IPS-18c (cell line): ENCODE measurements around the gene CAB39.
"Not testable (repeated sequence)": the region's sequence is repeated elsewhere in the genome, so short reads cannot be mapped to it uniquely, and the experiment has no call there.

Experiments
- H3K4me3 ChIP-seq: 2 replicates; pipeline ENCODE4 v1.7.0; 2013; ENCODE audit warnings: low read depth, mild to moderate bottlenecking, low read length, moderate library complexity; ENCODE audit not compliant: insufficient read depth
- H3K9me3 ChIP-seq: one replicate; pipeline ENCODE4 v1.6.1; 2013; ENCODE audit warnings: mild to moderate bottlenecking, low read length, moderate library complexity; ENCODE audit not compliant: control insufficient read depth, insufficient read depth

The CAB39 gene

DNA sequence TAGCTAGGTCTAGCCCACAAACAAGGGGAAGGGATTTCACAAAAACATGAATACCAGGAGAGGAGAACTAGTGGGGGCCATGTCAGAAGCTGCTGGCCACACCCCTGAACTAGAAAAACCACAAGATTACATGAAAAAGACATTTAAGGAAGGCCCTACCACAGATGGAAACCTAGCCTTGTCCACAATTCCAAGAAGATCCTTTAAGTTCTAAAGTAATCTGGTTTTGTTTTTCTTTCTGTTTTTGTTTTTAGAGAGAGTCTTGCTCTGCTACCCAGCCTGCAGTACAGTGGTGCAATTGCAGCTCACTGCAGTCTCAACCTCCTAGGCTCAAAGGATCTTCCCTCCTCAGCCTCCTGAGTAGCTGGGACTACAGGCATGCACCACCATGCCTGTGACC, 34.2 kb upstream of the CAB39 start:
- Histone ChIP-seq H3K9me3 (no peaks in the 10 kb centered on the region), H3K4me3 (no peak overlapping the region)

DNA sequence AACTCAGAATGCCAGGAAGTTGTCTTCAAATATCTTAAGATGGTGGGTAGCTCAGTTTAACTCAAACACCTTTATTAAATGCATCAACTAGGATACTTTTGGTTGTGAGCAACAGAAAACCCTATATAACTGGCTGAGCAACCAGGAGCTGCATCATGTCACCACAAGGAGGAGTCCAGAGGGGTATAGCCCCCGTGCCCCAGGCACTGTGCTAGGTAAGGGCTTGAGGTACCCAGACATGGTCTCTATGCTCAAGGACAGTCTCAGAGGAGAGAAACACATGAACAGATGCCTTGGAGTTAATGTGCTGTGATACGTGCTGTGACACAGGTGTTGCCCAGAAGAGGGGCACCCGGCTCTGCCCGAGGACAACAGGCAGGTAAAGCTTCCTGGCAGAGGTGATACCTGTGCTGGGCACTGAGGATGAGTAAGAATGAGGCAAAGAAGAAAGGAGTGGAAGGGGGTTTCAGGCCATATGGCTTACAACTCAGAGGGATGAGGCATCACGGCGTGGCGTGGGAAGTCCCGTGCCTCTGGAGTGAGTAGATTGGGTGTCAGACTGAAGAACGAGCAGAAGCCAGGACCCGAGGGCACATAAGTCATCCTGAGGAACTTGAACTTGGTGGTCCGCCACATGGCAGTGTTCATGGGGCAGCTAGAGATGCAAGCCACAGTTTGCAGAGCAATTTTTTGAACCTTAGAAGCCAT, 32.0 kb upstream of the CAB39 start:
- Histone ChIP-seq H3K4me3 (no peak overlapping the region), H3K9me3 (no peaks in the 10 kb centered on the region)

DNA sequence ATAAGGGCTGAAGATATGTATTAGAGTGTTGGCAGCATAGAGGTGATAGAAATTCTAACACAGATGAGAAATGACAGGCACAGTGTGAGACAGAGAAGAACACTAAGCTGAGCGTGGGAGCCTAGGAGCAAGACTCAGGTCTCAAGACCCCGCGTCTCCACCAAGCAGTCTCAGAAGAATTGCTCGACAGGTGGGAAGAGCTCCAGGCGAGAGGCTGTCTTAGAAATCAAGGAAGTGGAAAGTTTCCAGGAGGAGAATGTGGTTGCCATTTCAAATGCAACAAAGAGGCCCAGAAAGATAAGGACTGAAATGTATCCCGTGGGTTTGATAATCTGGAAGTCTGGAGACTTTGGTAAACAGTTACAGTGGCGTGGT, 31.5 kb upstream of the CAB39 start:
- H3K4me3 ChIP-seq = no peak overlapping the region

DNA sequence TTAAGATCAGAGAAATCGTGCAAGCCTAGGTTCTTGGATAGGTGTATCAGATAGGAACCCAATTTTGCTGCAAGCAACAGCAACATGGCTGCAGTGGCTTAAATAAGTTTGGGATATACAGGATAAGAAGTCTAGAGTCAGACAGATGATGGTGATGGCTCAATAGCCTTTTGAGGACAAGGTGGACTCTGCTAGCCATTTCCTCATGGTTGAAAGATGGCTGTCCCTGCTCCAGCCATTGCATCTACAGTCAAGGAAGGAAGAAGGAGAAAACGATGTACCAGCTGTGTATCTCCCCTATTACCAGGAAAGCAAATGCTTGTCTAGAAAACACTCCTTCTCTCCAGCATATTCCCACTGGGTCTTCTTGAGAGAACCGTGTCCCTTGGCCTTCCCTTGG, 30.1 kb upstream of the CAB39 start:
- H3K4me3 ChIP-seq = no peak overlapping the region

More for the DNA sequence above, 31.5 kb upstream of the CAB39 start:
- no peaks in the 10 kb centered on the region for H3K9me3 ChIP-seq

DNA sequence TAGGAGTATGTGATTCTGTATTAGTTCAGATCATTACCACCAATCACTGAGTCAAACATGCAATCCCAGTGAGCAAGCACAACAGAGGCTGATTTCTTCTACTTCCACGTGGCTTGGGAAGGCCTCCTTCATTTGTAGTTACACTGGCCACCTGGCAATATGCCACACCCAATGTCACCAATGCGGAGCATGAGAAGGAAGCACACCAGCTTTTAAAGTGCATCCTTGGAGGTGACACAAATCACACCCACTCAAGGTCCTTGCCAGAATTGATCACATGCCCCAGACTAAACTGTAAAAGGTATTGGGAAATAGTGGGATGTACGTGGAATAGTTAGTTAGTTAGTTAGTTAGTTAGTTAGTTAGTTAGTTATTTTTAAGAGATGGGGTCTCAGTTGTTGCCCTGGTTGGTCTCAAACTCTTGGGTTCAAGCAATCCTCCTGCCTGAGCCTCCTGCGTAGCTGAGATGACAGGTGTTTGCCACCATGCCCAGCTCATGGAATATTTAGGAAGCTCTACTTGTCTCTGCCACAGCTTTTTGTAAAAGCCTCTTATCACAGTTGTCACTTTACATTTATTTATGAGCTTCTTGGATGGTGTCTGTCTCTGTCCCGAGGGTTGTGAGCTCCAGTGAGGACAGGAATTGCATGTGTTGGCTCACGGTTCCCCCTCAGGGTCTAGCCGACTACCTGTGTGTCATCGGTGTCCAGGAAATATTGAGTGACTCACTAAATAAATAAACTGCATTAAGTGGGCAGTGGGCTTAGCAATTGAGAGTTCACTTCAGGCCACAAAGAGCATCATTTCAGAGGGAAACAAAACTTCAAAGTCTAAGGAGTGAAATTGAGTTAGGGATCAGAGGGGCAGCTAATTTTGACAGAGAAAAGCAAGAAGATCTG, 28.1 kb upstream of the CAB39 start:
- H3K4me3 ChIP-seq = no peak overlapping the region

More for the DNA sequence above, 30.1 kb upstream of the CAB39 start:
- no peaks in the 10 kb centered on the region for H3K9me3 ChIP-seq

DNA sequence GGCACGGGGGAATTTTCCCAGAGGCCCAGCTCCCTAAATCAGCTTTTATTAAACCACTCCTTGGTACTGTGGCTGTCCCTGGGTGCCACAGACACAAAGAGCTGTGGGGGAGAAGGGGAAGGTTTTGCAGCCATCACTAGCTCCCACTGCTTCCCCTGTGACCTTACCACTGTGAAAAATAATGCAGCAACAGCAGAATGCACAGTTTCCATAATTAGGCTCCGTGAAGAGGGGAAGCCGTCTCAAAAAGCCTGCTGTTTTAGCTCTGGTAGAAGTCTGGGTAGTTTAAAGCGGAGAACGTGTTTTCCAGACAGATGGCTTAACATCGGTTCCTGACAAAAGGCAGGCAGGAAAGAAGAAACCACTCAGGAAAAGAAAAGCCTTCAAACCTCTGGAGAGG, 27.5 kb upstream of the CAB39 start:
- no peaks in the 10 kb centered on the region for H3K9me3 ChIP-seq
- no peak overlapping the region for H3K4me3 ChIP-seq

More for the DNA sequence above, 28.1 kb upstream of the CAB39 start:
- H3K9me3 ChIP-seq = no peaks in the 10 kb centered on the region

DNA sequence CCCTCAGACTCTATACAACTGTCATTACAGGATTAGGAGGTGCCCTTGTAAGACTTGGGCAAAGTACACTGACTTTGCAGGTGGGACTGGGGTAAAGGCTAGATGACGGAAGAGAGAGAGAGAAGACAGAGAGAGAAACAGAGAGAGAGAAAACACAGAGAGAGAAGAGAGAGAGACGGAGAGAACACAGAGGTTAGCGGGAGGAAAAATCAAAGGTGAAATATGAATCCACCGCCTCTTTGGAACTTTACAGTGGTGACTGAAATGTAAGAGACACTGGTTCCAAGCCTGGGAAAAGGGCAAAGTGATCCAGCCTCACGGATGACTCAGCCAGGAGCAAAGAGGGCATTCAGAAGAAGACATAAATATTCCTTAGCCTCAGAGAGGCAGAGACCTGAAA, 25.1 kb upstream of the CAB39 start:
- Histone ChIP-seq H3K4me3 (no peak overlapping the region), H3K9me3 (no peaks in the 10 kb centered on the region)

DNA sequence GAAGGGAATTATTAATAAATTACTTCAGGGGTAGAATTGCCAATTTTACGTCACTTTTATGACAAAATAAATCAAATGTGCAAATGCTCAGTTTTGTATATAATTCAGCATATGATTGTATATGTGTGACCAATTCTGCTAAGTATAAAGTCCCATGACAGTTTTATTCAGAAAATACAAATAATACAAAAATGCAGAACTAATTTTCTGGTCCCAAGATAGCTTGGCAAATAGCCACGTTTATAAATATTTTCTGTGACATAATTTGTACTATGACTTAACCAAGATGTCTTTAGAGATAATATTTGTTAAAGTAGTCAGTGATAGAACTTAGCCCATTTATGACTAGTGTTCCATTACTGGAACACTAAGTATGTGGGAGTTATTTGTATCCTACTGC, 24.2 kb upstream of the CAB39 start:
- Histone ChIP-seq H3K9me3 (no peaks in the 10 kb centered on the region), H3K4me3 (no peak overlapping the region)

DNA sequence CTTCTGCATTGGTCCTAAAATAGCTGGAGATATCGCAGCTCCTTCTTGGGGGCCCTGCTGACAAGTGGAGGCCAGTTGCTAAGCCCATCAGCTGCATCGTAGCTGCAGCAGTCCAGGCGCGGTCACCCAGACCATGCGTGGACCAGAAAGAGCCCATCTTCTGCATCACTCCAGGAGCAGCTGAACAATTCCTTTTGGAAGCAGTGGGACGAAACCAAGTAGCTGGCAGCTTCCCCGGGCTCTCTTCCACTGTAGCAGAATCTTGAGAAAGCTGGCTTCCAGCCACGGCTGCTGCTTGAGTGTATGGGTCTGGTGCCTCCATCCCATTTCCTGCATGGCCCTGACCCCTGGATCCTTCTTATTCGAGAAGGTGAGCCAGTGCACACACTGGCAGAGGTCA, 22.2 kb upstream of the CAB39 start:
- no peaks in the 10 kb centered on the region for H3K9me3 ChIP-seq
- no peak overlapping the region for H3K4me3 ChIP-seq

DNA sequence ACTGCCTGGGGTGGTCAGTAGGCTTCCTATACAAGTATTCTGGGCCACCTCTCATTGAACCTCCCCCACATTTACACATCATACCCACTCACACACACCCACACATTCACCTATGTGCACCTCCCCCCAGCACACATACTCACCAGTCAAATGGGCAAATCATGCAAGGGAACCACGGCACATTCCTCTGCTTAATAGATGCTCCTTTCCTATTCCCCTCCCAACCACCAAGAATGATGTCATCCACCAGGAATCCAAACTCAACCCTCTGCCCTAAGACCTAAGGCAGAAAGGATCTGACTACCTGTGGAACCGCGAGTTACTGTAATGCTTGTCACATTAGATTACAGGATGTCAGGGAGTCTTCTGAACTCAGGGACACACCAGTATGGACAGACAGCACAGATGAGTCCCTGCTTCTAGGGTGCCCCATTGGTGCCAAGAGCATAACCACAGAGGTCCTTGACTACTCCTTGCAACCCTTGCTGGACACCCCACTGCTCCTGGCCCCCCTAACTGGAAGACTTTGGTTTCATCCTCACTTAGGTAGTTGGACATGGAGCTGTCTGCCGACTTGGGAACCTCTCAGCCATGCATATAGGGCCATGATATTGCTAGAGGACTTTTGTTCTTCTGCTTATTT, 21.5 kb upstream of the CAB39 start:
- Histone ChIP-seq H3K4me3 (no peak overlapping the region), H3K9me3 (no peaks in the 10 kb centered on the region)

DNA sequence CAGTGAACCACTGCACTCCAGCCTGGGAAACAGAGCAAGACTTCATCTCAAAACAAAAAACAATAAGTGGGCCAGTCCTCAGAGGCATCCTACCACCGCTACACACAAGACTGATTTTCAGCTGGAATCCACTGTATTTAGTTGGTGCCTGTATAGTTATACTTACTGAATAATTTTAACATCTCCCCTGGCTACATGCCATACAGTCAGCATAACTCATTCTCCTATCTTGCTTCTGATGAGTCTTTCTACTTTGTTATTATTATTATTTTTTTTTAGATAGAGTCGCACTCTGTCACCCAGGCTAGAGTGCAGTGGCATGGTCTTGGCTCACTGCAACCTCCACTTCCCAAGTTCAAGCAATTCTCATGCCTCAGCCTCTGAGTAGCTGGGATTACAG, 19.9 kb upstream of the CAB39 start:
- H3K9me3 ChIP-seq = no peaks in the 10 kb centered on the region
- no peak overlapping the region for H3K4me3 ChIP-seq

DNA sequence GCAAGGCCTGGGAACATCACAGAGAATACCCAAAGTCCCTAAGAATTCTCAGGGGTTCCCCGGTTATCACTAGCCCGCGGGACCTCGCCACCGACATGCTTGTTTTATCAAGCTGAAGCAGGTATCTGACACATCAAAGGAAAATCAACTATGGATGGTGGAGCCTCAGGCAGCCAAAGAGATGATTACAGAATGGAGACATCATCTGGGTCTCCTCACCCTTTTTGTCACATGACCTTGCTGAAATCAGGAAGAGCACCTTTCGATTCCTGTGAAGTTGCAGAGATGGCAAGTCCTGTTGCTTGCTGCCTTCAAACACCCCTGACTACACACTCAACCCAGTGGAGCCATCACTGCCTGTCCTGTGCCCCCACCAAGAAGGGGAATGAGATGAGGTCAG, 19.2 kb upstream of the CAB39 start:
- Histone ChIP-seq H3K4me3 (no peak overlapping the region), H3K9me3 (no peaks in the 10 kb centered on the region)

DNA sequence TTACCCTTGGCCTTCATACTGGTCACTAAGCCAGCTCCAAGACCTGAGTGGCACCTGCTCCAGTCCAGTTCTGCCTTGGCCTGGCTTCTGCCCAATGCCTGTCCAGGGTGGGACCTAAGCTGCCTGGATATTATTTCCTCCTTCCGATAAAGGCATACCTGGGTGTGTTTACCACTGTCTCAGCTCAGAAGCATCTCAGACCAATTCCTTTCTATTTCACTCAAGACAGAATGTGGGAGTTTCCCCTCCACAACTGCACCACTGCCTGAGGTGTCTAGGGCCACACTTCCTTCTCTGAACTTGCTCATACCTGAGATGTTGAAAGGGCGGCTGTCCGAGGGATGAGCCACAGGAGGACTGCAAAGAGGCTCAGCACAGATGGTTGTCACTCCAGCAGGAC, 18.4 kb upstream of the CAB39 start:
- no peaks in the 10 kb centered on the region for H3K9me3 ChIP-seq
- H3K4me3 ChIP-seq = no peak overlapping the region

DNA sequence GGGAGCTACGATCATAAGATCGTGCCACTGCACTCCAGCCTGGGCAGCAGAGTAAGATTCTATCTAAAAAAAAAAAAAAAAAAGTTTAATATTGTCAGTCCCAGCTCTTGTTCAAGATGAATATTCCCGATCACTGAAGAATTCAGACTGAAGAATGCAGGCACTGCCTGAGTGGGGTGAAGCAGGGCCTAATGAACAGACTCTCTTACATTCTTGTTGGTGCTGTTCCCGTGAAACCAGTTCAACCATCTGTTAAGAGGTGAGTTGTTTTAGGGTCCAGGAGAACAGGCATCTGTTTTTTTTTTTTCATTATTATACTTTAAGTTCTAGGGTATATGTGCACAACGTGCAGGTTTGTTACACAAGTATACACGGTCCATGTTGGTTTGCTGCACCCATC, 17.1 kb upstream of the CAB39 start:
- H3K4me3 ChIP-seq = no peak overlapping the region
- no peaks in the 10 kb centered on the region for H3K9me3 ChIP-seq

DNA sequence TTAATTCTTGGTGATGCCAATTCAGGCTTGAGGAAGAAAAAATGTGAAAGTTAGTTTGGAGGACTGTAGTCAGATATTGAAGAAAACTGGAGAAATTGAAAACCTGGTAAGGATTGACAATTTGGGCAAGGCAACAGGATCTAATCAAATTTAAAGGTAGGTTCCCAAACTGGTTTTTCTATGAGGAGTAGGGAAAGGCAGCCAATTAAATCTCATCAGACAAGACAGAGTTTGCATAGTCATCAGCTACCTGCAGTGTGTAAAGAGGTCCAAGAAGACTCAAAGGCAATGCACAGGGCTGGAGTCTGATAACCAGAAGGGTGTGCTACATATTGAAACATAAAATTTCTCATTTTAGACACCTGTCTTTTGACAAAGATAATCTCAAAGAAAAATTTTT, 16.0 kb upstream of the CAB39 start:
- H3K9me3 ChIP-seq = no peaks in the 10 kb centered on the region

DNA sequence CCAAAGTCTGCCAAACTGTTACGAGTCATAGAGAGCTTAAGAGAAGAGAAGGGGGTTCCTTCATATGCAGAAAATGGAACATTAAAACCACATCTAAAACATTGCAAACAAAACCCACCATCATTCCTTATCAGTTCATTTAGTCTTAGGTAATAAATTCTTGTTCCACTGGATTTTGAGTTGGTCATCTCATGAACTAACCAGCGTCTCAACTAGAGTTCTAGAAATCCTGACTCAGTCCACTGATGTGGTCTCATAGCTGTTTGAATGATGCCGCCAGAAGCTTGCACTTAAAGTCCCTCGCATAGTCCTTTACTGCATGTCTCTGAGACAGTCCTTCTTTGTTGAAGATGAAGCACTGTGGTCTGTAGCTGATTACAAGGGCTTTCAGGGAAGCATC, 15.0 kb upstream of the CAB39 start:
- Histone ChIP-seq H3K9me3 (no peaks in the 10 kb centered on the region), H3K4me3 (no peak overlapping the region)

More for the DNA sequence above, 16.0 kb upstream of the CAB39 start:
- H3K4me3 ChIP-seq = no peak overlapping the region

DNA sequence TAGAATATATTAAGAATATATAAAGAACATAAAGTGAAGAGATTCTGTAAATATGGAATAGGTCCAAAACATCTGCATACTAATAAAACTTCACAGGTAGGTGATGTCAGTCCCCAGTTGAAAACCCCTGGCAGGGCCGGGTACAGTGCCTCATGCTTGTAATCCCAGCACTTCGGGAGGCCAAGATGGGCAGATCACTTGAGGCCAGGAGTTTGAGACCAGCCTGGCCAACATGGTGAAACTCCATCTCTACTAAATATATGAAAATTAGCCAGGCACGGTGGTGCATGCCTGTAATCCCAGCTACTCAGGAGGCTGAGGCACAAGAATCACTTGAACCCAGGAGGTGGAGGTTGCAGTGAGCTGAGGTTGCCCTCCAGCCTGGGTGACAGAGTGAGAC, 13.9 kb upstream of the CAB39 start:
- not testable (repeated sequence) for H3K9me3 ChIP-seq, H3K4me3 ChIP-seq

DNA sequence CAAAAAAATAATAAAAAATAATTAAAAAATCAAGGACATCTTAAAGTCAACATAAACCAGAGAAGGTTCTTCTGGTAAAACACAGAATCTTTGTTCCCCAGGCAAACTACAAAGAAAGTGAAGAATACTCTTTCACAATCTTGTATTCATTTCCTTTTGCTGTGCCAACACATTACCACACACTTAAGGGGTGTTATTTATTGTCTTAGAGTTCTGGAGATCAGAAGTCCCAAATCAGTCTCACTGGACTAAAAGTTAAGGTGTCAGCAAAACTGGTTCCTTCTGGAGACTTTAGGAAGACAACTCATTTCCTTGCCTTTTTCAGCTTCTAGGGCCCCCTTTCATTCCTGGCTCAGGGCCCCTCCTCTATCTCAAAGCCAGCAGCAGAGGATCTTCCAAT, 12.2 kb upstream of the CAB39 start:
- H3K9me3 ChIP-seq = no peaks in the 10 kb centered on the region
- H3K4me3 ChIP-seq = no peak overlapping the region
